KOPT-K1 (cell line): Measurements from ENCODE around the gene VPREB3.

Source experiments
- H3K27ac ChIP-seq: fragments of 200-600 bp; sonication (generic); 2 replicates; pipeline ENCODE4 v1.5.1; 2016; ENCODE audit warnings: antibody characterized with exemption, mild to moderate bottlenecking, low read depth, low read length; ENCODE audit not compliant: poor library complexity, severe bottlenecking
- H3K36me3 ChIP-seq: fragments of 200-600 bp; sonication (generic); 2 replicates; pipeline ENCODE4 v1.5.1; 2017; ENCODE audit warnings: antibody characterized with exemption, mild to moderate bottlenecking, low read length, moderate library complexity; ENCODE audit not compliant: insufficient read depth
- H3K9me3 ChIP-seq: fragments of 200-600 bp; sonication (generic); 2 replicates; pipeline ENCODE4 v1.5.1; 2017; ENCODE audit warnings: antibody characterized with exemption, low read length, mild to moderate bottlenecking; ENCODE audit not compliant: insufficient read depth, poor library complexity, severe bottlenecking

Gene VPREB3

DNA sequence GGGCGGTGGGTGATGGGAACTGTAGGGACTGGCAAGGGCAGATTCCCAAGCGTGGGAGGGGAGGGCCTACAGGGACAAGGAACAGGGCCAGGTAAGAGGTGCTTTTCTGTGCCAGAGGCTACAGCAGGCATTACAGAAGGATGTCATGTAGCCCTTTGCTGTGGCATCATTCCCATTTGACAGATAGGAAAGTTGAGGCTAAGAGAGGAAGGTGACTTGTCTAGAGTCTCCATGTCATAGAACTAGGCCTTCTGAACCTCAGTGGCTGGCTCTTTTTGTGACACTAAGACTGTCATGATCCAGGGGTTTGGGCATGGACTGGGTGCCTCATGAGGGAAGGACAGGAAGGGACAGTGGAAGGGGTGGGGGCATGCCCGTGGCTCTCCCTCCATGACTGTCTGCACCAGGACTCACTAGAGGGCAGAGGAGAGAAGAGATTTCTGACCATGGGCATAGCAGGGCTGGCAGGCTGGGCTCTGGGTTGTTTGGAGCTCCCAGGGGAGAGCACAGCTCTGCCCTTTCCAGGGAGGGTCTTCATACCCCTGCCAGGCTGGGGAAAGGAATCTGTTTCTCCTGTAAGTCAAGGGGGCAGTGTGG is 21.7 kb upstream of the VPREB3 start:
- no peak overlapping the region for H3K27ac ChIP-seq
- H3K9me3 ChIP-seq, result no peaks in the 10 kb centered on the region
- no peaks in the 10 kb centered on the region for H3K36me3 ChIP-seq

DNA sequence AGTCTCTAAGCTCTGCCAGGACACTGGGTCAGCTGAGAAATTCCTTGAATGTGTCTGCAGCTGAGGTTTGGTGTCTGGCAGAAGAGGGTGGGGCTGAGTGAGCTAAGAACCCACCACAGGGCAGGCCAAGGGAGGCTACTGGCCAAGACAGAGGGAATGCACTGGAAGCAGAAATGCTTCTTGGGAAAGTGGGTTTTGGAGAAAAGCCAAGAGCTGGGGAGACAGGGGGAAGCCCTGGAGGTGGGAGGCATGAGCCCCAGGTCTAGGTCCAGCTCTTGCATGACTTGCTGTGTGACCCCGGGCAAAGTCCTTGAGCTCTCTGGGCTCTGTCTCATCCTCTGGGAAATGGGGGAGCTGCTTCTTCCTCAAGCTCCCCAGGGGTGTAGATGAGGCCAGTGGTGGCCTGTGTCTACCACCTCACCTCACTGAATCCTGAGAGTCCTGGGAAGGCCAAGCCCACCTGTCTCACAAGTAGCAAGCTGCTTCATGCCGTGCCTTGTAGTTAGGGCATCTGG is 20.8 kb upstream of the VPREB3 start:
- Histone ChIP-seq H3K27ac (no peak overlapping the region), H3K9me3 (no peaks in the 10 kb centered on the region)

DNA sequence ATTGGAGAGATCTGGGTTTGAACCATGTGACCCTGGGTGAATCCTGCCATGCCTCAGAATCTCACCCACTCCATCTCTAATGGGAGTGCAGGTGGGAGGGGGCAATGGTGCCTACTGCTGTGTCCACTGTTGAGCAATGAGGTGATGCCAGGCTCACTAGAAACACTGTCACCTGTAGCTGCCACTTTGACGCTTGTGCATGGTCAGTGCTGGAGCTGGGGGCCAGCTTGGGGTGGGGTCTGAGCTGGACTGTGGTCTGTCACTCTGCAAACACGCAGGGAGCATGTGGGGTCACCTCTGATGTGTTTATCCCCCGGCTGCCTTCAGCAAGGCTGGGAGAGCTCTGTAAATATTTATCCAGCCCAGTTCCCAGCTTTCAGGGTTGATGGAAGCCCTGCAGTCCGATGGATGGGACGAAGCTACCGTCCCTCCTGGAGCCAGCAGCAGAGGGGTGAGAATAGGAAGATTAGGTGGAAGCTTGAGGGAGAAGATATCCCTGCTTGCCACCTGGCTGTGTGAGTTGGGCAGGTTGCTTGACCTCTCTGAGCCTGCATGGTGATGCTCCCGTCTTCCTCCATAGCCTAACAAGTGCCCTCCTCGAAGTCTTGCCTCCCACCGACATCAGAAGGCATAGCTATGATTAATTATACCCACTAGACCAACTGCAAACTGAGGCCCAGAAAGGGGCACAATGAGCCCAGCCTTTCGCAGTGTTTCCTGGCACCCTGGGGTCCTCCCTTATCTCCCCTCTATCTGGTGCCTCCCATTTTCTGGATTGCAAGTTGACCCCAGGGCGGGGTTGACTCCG is 20.1 kb upstream of the VPREB3 start:
- Histone ChIP-seq H3K27ac (no peak overlapping the region), H3K9me3 (no peaks in the 10 kb centered on the region), H3K36me3 (no peaks in the 10 kb centered on the region)

More for the DNA sequence above, 20.8 kb upstream of the VPREB3 start:
- no peaks in the 10 kb centered on the region for H3K36me3 ChIP-seq

DNA sequence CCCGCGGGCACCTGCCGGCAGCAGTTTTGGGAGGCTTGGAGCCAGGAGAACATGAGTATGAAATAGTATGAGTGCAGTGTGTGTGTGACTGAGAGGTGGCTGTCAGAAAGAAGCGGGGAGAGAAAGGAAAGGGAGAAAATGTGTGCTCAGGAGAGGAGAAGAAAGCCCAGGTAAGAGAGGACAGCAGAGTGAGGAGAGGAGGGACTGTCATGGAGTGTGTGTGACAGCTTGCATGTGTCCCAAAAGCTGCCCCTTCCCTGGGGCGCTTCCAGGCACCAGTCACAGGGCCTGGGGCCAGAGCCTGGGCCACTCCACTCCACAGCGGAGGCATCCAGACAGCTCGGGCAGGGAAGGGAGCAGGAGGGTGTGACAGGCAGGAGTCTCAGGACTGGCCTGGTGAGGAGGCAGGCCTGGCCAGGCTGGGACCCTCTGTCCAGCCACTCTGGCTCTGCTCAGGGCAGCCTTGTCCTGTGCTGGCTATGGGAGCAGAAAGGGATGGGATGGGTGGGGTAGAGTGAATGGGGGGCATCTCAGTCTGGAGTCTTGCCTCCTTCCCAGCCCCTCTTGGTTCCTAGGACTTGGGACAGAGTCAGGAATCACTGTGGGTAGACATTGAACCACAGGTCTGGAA is 19.4 kb upstream of the VPREB3 start:
- Histone ChIP-seq H3K9me3 (no peaks in the 10 kb centered on the region), H3K27ac (no peak overlapping the region), H3K36me3 (no peaks in the 10 kb centered on the region)

DNA sequence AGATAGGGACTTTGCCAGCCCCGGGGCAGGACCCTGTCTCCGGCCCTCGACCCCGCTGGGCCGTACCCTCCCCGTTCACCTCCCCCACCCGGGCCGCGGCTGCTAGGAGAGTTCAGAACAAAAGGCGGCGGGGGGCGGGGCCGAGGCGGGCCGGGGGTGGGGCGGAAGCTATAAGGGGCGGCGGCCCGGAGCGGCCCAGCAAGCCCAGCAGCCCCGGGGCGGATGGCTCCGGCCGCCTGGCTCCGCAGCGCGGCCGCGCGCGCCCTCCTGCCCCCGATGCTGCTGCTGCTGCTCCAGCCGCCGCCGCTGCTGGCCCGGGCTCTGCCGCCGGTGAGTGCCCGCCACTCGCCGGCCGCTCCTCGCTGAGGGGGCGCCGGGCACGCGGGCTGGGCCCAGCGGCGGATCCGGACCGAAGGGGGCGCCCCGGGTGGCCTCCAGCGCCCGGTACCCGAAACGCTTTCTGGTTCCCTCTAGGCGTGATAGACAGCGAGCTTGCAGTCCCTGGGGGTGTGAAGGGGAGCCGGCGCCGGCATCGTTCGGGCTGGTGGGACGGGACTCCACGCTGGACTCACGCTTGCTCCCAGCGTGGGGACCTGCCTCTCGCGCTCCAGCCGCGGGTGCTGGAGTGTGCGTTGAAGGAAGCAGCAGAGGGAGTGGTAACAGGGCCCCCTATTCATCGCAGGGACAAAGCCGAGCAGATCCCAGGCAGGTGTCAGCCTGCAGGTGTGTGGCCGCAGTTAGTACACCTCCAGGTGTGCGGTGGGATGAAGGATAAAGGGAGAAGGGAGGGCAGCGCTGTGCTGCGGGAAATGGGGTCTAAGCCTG is 18.6 kb upstream of the VPREB3 start, which contains the start of gene MMP11:
TSS of gene MMP11 (plus strand) at position 201 of the 825 bp plus-strand sequence. CDS start at position 223, 22 bp downstream.
- Histone ChIP-seq H3K27ac (no peak within 1 kb of the TSS), H3K9me3 (no peaks in the 10 kb centered on the region), H3K36me3 (no peaks in the 10 kb centered on the region)

DNA sequence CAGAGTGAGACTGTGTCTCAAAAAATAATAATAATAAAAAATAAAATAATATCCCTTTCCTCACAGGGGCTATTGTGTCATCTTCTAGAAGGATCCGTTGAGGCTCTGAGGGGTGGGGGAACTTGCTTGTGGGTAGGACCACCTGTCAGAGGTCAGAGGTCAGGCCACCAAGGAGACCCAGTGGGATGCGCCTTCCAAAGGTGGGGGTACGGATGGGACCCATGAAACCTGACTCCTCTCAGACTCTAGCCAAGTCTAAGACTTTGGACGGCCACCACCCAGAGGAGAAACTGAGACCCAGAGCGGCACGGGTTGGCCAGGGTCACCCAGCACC is 18.1 kb upstream of the VPREB3 start:
- Histone ChIP-seq H3K27ac (no peak overlapping the region), H3K9me3 (no peaks in the 10 kb centered on the region), H3K36me3 (no peaks in the 10 kb centered on the region)

DNA sequence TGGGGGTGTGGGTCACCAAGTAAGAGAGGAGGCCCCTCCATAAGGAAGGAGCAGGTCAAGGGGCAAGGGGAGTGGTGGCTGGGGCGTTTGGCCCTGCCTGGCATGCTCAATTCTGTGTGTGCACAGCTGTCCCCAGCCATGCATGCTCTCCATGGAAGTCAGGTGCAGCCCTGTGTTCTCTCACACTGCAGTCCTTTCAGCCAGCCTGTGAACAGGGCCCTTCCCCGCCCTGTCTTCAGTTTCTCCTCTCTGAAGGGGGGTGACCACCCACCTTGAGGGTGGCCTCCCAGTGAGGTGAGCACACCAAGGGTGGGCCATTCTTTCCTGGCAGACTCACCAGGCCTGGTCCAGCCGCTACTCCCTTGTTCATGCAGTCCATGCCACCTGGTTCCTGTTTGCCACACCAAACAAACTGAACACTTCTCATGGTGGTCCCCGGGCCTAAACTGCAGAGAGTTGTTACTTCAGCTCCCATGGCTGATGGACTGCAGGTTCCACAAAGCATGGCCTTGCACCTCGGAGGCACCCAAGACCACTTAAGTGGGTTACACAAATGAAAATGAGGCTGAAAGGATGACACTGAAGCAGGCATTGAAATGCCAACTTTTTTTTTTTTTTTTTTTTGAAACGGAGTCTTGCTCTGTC is 15.2 kb upstream of the VPREB3 start:
- H3K27ac ChIP-seq, result no peak overlapping the region
- peaks cover 14% of the 10 kb centered on the region; the same call in 1 of the 2 replicates for H3K36me3 ChIP-seq
- H3K9me3 ChIP-seq, result no peaks in the 10 kb centered on the region

DNA sequence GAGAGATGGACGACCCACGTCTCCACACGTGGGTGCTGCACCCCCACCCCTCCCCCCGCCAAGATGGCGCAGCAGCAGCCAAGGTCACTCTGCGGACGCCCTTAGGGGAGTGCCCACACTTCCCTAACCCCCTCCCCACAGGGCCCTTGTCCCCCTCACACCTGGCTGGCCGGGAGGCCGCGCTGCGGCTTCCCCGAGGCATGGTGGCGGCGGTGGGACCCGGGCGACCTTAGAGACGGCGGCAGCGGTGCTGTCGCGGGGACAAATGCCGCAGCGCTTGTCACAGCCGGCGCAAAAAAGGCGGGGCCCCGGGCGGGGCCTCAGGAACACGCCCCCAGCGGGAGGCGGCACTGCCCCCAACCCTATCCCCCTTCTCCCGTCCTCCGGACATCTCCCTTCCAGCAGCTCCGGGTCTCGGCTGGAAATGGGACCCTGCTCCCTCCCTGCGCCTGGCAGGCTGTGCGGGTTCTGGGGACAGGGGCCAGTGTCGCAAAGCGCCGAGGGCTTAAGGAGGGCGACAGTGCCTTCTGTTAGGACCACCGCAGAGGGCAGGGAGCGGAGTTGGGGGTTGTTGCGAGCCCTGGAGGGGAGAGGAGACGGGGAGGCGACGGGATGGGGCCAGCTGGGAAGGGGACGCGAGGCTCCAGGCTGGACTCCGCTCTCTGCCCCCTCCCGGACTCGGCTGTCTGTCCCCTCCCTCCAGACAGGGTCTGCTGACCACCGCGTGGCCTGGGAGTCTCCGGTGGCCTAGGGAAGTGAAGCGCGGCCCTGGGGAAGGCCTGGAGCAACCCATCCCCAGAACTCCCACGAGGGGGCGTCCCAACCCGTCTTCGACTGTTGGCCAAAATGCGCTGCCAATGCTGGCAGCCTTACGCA is 13.7 kb upstream of the VPREB3 start, which contains the start of gene CHCHD10:
TSS of gene CHCHD10 (minus strand) at position 300 of the 876 bp plus-strand sequence. CDS start at position 202, 98 bp downstream.
- peaks cover 17% of the 10 kb centered on the region; the same call in 1 of the 2 replicates for H3K36me3 ChIP-seq
- no peaks in the 10 kb centered on the region for H3K9me3 ChIP-seq
- peak within 1 kb of the TSS; percentile 84 for H3K27ac ChIP-seq

DNA sequence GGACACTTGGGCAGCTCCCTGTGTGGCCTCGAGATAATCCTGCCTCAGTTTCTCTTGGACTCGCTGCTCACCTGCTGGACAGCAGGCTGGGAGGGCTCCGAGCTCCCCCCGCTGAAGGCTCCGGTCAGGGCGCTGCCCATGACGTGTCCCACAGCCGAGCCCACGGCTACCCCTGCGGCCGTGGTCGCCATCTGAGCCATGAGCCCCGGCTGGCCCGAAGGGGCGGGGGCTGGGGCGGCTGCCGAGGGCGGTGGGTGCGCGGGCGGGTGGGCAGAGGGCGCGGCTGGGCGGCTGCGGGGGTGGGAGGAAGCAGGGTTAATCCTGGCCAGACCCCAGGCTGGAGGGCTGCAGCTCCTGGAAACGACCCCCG is 13.1 kb upstream of the VPREB3 start:
- Histone ChIP-seq H3K27ac (peak overlapping the region; percentile 84), H3K9me3 (no peaks in the 10 kb centered on the region), H3K36me3 (peaks cover 17% of the 10 kb centered on the region; the same call in 1 of the 2 replicates)

DNA sequence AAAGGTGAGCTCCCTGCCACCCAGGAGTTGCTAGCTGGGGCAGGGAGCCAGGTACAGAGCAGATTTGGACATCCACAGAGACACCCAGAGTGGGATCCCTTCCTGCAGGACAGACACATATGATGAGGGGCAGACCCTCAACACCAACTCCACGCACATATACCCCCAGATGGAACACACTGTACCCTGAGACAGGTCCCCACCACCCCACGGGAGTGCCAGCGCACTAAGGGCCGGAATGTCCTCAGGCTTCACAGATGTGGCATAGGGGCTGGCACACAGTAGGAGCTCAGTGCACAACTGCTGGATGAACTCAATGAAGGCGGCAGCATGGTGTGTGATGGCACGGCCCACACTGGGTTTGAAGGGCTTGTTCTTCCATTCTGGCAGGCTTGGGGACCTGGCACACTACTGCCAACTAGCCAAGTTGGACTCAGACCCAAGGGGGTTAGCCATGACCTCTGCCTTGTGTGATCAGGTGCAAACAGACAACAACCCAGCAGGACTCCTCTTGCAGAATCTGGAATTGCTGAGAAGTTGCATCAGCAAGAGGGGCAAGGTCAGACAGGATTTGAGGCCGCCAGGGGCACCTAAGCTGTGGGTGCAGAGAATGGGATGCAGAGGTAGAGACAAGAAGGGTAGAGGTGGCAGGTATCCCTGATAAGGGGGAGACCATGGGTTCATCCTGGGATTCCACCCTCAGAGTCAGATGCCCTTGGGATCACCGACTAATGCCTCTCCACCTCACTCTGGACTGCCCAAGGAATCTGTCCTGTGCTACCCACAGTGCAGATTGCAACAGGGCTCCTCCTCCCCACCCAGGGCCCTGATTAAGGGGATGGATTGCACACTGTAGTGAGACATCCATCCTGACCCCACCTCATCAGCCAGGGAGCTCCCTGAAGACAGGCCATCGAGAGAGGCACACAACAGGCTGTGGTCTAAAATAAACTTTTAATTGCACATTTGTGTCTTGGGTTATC is 11.0 kb upstream of the VPREB3 start:
- peak overlapping the region; percentile 73 for H3K27ac ChIP-seq
- H3K9me3 ChIP-seq, result no peaks in the 10 kb centered on the region
- H3K36me3 ChIP-seq, result peaks cover 17% of the 10 kb centered on the region; the same call in 1 of the 2 replicates

DNA sequence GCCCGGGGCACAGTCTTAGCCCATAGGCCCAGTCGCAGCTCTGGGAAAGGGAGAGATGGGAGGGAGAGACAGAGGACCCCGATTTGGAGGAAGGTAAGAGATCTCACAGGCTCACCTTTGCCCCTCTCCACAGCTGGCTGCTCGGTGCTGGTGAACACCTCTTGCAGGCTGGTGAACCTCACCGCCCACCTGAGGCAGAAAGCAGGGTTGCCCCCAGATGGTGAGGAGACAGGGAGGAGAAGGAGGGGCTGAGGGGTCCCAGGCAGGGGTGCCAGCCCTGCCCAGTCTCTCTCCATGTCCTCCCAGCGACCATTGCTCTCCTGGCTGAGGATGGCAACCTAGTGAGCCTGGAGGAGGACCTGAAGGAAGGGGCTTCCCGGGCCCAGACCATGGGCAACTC is 9.7 kb upstream of the VPREB3 start:
- Histone ChIP-seq H3K36me3 (peaks cover 17% of the 10 kb centered on the region; the same call in 1 of the 2 replicates), H3K9me3 (no peaks in the 10 kb centered on the region), H3K27ac (peak overlapping the region; percentile 73)

DNA sequence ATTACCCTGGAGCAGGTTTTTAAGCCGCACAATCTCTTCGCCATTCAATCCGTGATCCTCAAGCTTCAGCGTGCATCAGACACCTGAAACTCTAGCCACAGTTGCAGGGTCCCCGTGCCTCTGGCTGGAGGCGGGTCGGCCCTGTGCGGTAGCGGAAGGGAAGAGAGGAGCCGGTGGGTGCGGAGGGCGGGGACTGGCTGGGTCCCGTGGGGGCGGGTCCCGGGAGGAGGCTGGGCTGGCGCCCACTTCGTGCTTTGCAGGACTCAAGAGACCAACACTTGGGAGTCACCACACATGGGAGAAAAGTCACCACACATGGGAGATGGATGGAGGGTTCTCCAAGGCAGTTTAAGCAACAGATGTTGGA is 9.3 kb upstream of the VPREB3 start:
- Histone ChIP-seq H3K27ac (peak overlapping the region; percentile 73), H3K9me3 (no peaks in the 10 kb centered on the region), H3K36me3 (peaks cover 17% of the 10 kb centered on the region; the same call in 1 of the 2 replicates)
